Rectal smooth muscle tissue (tissue), 1 donor: ENCODE measurements around the gene MGAT5B.

Experiments
- H3K27ac ChIP-seq: one replicate; pipeline ENCODE4 v1.7.0; 2013; ENCODE audit warnings: low read depth, low read length, inconsistent platforms
- H3K27me3 ChIP-seq: one replicate; pipeline ENCODE4 v1.7.0; 2013; ENCODE audit warnings: low read length; ENCODE audit not compliant: control insufficient read depth, insufficient read depth
- H3K36me3 ChIP-seq: one replicate; pipeline ENCODE4 v1.7.0; 2013; ENCODE audit warnings: low read length; ENCODE audit not compliant: control insufficient read depth, insufficient read depth
- H3K4me1 ChIP-seq: one replicate; pipeline ENCODE4 v1.7.0; 2013; ENCODE audit warnings: low read length; ENCODE audit not compliant: control insufficient read depth, insufficient read depth
- H3K4me3 ChIP-seq: one replicate; pipeline ENCODE4 v1.7.0; 2013; ENCODE audit warnings: low read length
- H3K9ac ChIP-seq: one replicate; pipeline ENCODE4 v1.7.0; 2013; ENCODE audit warnings: low read length

Gene MGAT5B

DNA sequence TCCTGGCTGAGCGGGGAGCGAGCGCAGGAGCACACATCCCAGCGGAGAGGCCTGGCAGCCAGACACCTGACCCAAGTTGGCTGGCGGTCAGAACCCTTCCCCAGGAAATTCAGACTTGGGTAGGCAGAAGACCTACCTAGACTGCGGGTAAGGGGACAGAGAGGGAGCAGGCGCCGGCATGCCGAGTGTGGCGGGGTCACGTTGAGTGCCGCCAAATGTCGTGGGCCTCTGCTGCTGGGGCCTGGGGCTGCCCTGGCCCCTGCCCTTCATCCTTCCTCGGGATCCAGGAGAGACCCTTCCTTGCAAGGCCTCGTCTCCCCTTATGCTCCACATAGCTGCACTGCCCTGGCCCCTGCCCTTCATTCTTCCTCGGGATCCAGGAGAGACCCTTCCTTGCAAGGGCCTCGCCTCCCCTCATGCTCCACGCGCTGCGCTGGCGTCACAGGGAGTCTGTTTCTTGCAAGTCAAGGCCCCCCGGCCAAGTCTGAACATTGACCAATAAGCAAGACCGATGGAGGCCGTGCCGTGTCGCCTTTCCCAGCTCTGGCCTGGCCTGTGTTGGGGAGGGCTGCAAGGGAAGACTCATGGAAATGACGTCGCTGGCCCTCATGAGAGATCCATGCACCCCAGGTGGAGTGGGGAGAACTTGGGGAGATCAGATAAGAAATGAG, 47.8 kb downstream of the MGAT5B start:
- Histone ChIP-seq H3K27me3 (no peaks in the 10 kb centered on the region), H3K36me3 (no peaks in the 10 kb centered on the region), H3K9ac (no peak overlapping the region), H3K4me3 (no peak overlapping the region), H3K27ac (no peak overlapping the region), H3K4me1 (no peaks in the 10 kb centered on the region)

GRCh38 chr17:76917829-76918228, 49.6 kb downstream of the MGAT5B start:
- Histone ChIP-seq H3K27me3 (no peaks in the 10 kb centered on the region), H3K27ac (no peak overlapping the region), H3K9ac (no peak overlapping the region)

GRCh38 chr17:76918811-76919210, 50.6 kb downstream of the MGAT5B start:
- Histone ChIP-seq H3K27me3 (no peaks in the 10 kb centered on the region), H3K27ac (no peak overlapping the region), H3K9ac (no peak overlapping the region), H3K4me1 (no peaks in the 10 kb centered on the region), H3K4me3 (no peak overlapping the region), H3K36me3 (no peaks in the 10 kb centered on the region)

More at GRCh38 chr17:76917829-76918228, 49.6 kb downstream of the MGAT5B start:
- no peaks in the 10 kb centered on the region for H3K4me1 ChIP-seq
- no peak overlapping the region for H3K4me3 ChIP-seq
- H3K36me3 ChIP-seq: no peaks in the 10 kb centered on the region

DNA sequence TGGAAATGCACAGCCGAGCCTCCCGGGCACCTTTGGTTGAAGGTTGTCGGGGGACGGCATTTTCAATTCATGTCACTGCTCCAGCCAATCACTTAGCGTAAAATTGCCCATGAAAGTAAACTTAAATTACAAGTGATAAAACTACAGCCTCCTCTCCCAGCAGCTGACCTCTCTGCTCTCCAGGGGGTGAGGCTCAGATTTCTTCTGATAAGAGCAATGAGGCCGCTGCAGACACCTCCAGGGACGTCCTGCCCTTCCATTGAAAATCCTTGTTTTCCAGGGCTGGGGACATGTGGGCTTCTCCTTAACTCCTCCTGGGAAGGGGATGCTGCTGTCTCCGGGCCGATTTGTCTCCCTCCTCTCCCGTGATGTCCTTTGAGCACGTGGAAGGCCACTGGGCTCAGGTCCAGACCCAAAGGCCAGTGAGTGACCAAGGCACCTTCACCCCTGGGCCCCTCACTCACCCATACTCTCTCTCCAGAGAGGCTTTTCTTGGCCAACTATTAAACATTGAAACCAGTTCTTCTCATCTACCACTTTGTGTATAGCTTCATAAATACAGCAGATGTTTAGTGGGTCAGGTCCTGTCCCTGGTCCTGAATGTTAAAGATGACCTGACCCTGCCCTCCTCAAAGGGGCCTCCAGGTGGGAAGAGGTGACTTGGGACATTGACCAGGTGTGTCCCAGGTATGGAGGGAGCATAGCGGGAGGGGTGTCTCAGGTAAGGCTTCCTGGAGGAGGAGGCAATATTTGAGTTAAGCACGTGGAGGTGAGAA, 52.3 kb downstream of the MGAT5B start:
- Histone ChIP-seq H3K36me3 (no peaks in the 10 kb centered on the region), H3K4me1 (no peaks in the 10 kb centered on the region), H3K9ac (no peak overlapping the region), H3K27me3 (no peaks in the 10 kb centered on the region), H3K4me3 (no peak overlapping the region), H3K27ac (no peak overlapping the region)

DNA sequence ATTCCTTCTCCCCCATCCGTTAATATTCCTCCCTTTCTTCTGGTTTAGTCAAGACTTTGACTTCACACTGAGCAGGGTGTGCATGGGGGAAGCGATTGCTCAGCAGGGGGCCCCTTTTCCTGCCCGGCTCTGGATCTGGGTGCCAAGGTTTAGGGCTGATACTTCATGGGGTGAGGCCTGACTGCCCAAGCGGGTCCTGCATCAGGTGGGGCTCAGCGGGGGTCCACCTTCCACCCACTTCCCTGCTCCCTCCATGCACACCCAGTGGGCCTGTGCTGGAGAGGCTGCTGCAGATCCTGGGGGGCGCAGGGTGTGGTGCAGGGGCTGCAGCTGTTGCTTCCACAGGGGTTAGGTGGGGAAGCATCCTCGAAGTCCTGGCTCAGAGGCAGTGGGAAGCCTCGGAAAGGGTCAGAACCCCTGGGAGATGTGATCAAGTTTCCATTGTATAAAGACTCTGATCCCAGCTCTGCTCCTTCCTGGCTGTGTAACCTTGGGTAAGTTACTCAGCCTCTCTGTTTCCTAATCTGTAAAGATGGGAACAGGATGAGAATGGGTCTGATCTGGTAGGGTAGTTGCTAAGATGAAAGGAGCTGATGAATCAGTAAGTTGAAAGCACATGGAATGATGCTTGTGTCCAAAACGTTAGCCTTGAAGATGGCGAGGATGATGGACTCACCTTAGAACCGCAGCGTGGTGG, 53.3 kb downstream of the MGAT5B start:
- no peak overlapping the region for H3K9ac ChIP-seq
- no peaks in the 10 kb centered on the region for H3K27me3 ChIP-seq
- no peak overlapping the region for H3K4me3 ChIP-seq
- no peaks in the 10 kb centered on the region for H3K4me1 ChIP-seq
- no peaks in the 10 kb centered on the region for H3K36me3 ChIP-seq
- H3K27ac ChIP-seq: no peak overlapping the region

GRCh38 chr17:76922084-76922483, 53.9 kb downstream of the MGAT5B start:
- Histone ChIP-seq H3K27me3 (no peaks in the 10 kb centered on the region), H3K4me1 (no peaks in the 10 kb centered on the region), H3K4me3 (no peak overlapping the region), H3K27ac (no peak overlapping the region), H3K9ac (no peak overlapping the region), H3K36me3 (no peaks in the 10 kb centered on the region)

- Histone ChIP-seq H3K36me3 (no peaks in the 10 kb centered on the region), H3K27ac (no peak overlapping the region), H3K4me3 (no peak overlapping the region), H3K27me3 (no peaks in the 10 kb centered on the region), H3K4me1 (no peaks in the 10 kb centered on the region), H3K9ac (no peak overlapping the region)
These were observed 54.8 kb downstream of the MGAT5B start for GRCh38 chr17:76922967-76923366.

DNA sequence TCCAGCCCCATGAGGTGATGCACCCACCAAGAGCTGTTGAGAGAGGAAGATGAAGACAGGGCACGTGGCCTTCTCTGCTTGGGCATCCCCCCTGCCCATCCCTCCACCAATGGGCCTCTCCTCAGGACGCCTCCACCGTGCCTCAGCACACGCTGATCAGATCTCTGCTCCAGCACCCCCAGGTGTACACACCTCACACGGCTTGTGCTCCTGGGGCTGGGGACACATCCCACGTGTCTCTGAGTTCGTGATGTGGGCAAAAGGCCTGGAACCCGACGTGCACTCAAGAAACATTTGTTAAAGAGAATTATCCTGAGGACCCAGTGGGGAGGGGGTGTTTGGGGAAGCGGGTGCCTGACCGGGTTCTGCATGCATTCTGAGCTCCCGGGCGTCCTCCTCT, 55.3 kb downstream of the MGAT5B start:
- Histone ChIP-seq H3K27me3 (no peaks in the 10 kb centered on the region), H3K9ac (no peak overlapping the region), H3K36me3 (no peaks in the 10 kb centered on the region), H3K4me1 (no peaks in the 10 kb centered on the region), H3K4me3 (no peak overlapping the region), H3K27ac (no peak overlapping the region)

DNA sequence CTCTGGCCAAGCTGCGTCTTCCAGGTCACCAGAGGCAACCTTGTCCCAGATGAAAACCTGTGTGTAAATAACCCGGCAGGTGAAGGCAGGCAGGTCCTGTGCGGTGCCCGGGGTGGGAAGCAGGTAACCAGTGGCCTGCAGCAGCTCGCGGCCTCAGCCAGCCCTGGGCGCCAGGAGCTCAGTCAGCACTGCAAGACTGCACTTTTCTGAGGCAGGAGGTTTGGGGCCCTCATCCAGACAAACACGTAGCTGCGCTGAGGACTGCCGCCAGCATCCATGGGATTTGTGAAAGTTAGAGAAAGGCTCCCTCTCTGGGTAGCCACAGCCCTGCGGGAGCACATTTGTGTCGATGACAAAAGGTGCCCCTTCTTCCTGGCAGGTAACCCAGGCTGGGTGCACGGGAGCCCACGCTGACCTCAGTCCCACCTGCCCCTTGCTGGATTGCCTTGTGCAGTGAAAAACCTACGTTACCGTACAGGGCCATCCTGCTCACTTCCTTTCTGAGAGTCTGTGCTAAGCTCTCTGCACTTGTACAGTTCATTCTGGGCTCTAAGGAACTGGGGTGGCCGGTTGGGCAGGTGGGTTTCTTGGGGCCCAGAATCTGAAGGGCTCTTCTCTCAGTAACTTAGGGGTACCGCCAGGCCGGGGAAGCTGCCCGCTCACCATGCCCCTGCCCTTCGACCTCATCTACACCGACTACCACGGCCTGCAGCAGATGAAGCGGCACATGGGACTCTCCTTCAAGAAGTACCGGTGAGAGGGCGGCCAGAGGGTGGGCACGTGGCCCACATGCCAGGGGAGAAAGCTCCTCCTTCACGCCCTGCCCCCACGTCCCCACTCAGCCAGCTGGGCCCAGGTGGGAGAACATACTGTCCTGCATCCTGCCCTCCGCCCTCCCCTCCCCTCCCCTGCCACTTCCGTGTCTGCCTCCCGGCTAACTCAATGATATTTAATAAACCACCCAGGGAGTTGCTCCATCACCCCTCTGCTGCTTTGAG, 56.4 kb downstream of the MGAT5B start:
- Histone ChIP-seq H3K36me3 (no peaks in the 10 kb centered on the region), H3K4me3 (no peak overlapping the region), H3K27me3 (no peaks in the 10 kb centered on the region), H3K27ac (no peak overlapping the region), H3K4me1 (no peaks in the 10 kb centered on the region), H3K9ac (no peak overlapping the region)

DNA sequence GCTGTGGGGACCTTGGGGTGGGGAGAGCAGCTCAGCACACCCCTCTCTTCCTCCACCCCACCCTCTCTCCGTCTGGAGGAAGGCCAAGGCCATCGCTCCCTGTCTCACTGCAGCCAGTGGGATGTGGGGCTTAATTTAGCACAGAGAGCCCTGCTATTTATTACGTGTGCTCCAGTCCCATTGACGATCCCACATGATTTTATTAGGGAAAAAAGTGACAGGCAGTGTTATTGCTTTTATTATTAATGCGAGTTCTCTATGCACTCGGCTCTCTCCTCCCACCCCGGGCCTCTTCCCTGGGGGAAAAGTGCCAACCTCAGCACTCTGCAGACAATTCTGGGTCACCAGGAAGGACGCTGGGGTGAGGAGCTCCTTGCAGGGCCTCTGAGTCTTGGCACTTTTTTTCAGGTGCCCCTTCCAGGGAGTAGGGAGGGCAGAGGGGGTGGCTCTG, 57.3 kb downstream of the MGAT5B start:
- H3K4me1 ChIP-seq: no peaks in the 10 kb centered on the region
- no peaks in the 10 kb centered on the region for H3K27me3 ChIP-seq
- H3K27ac ChIP-seq: no peak overlapping the region
- H3K36me3 ChIP-seq: no peaks in the 10 kb centered on the region
- H3K9ac ChIP-seq: no peak overlapping the region
- H3K4me3 ChIP-seq: no peak overlapping the region

DNA sequence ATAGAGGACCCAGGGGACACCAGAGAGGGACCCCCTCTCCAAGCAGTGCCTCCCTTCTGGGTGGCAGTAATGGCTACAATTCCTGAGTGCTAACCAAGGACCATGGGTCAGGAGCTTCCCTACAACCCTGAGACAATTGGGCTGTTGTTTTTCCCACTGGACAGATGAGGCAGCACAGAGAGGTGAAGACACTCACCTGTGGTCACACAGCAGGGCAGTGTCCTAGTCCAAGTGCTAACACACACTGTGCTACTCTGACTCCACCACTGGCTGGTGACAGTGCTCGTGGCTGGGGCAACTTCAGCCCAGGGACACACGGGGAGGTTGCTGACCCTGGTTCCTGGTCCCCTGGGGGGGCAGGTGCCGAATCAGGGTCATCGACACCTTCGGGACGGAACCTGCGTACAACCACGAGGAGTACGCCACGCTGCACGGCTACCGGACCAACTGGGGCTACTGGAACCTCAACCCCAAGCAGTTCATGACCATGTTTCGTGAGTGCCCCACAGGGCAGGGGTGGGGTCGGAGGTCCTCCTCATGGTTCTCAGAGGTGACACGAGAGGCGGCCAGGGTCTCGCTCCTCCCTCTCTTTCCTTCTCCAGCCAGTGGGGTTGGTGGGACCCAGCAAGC, 58.1 kb downstream of the MGAT5B start:
- no peaks in the 10 kb centered on the region for H3K27me3 ChIP-seq

More for the DNA sequence above, 58.1 kb downstream of the MGAT5B start:
- Histone ChIP-seq H3K36me3 (no peaks in the 10 kb centered on the region), H3K27ac (no peak overlapping the region), H3K4me1 (no peaks in the 10 kb centered on the region), H3K9ac (no peak overlapping the region), H3K4me3 (no peak overlapping the region)
